ENCODE data around the gene ST6GALNAC5.

ST6GALNAC5 gene

DNA sequence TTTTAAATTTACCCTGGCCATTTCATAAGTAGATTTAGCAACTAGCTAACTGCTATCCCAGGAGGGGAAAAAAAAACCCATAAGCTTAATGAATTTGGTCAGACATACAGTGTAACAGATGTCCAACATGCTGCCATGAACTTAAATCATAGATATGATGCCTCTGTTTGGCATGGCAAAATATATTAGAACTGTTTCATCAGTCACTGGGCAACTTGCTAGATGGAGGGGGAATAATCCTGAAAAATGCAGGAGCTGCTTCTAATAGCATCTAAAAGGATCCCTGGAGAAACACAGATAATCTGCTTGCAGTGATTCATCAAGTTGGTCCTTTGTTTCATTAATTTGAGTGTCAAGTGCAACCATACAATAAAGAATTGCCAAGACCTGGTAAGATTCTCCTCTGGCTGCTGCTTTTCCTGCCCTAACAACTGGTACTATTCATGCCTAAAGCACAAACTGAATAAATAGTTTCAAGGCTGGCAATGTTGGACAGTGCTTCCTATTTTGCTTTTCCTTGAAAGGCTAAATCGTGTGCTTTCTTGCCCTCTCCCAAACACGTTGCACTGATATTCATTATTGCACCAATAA, 1.5 kb upstream of the ST6GALNAC5 start:
- DNase-seq (ENCODE audit: low read depth), result no peak
- no peak for TF ChIP-seq MYC (IDR thresholded peaks at IDR 0.05; ENCODE audit: low read depth, low read length)
- no peak for TF ChIP-seq CTCF (IDR thresholded peaks at IDR 0.05; ENCODE audit: low read depth, low read length)
- TF ChIP-seq POLR2A (IDR thresholded peaks at IDR 0.05; ENCODE audit: extremely low read depth, insufficient read length), result no peak
- no peak for TF ChIP-seq MAX (IDR thresholded peaks at IDR 0.05; ENCODE audit: low read depth, low read length)
- H3K4me3 ChIP-seq (ENCODE audit: low read depth, low read length), result no peak overlapping the region

DNA sequence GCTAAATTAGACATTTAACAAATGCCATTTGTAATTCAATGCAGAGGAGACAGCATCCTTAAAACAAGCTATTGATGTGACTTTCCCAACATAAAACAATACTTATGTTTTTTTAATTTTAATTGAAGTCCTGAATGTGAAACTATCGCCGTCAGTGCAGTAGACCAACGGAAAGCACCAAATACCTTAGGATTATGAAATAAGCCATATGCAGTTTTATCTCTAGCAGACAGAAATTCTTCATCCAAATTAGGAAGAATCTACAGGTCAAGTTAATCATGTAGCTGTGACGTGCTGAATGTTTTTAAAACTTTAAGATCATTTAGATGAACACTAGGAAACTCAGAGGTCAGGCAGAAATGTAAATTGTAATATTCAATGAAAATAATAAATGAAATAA, 714 bp upstream of the ST6GALNAC5 start:
- TF ChIP-seq POLR2A (IDR thresholded peaks at IDR 0.05; ENCODE audit: extremely low read depth, insufficient read length) (no peak), MAX (IDR thresholded peaks at IDR 0.05; ENCODE audit: low read depth, low read length) (no peak), CTCF (IDR thresholded peaks at IDR 0.05; ENCODE audit: low read depth, low read length) (no peak), MYC (IDR thresholded peaks at IDR 0.05; ENCODE audit: low read depth, low read length) (no peak)
- DNase-seq (ENCODE audit: low read depth), result no peak
- H3K4me3 ChIP-seq (ENCODE audit: low read depth, low read length), result no peak overlapping the region

DNA sequence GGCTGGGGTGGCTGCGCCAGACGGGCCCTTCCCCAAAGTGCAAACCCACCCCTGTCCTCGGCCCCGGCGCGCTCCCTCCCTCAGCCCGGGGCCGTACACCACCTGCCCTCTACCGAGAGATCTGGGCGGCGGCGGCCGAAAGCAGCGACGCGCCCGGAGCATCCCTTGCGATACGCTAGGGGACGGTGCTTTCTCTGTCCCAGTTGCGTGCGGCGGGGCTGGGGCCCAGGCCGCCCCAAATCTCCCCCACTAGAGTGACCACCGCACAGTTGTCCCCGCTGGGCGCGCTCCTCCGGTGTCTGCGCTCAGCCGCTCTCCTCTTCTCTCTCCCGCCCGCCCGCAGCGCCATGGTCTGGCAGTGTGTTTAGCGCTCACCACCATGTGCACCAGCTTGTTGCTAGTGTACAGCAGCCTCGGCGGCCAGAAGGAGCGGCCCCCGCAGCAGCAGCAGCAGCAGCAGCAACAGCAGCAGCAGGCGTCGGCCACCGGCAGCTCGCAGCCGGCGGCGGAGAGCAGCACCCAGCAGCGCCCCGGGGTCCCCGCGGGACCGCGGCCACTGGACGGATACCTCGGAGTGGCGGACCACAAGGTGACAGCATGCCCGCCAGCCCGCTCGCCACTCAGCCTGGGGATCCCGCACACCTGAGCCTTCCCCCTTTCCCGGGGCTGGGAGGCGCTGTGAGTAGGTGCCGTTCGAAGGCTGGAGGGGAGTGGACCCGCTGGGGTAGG, 1.0 kb downstream of the ST6GALNAC5 start:
- DNase-seq (ENCODE audit: low read depth), result no peak
- TF ChIP-seq CTCF (IDR thresholded peaks at IDR 0.05; ENCODE audit: low read depth, low read length) (no peak), MAX (IDR thresholded peaks at IDR 0.05; ENCODE audit: low read depth, low read length) (no peak), MYC (IDR thresholded peaks at IDR 0.05; ENCODE audit: low read depth, low read length) (no peak), POLR2A (IDR thresholded peaks at IDR 0.05; ENCODE audit: extremely low read depth, insufficient read length) (no peak)
- no peak overlapping the region for H3K4me3 ChIP-seq (ENCODE audit: low read depth, low read length)

GRCh38 chr1:76868916-76869315, 1.6 kb downstream of the ST6GALNAC5 start:
- TF ChIP-seq MAX (IDR thresholded peaks at IDR 0.05; ENCODE audit: low read depth, low read length), result no peak
- TF ChIP-seq POLR2A (IDR thresholded peaks at IDR 0.05; ENCODE audit: extremely low read depth, insufficient read length), result no peak
- no peak for TF ChIP-seq MYC (IDR thresholded peaks at IDR 0.05; ENCODE audit: low read depth, low read length)
- TF ChIP-seq CTCF (IDR thresholded peaks at IDR 0.05; ENCODE audit: low read depth, low read length), result no peak
- no peak overlapping the region for H3K4me3 ChIP-seq (ENCODE audit: low read depth, low read length)

GRCh38 chr1:76870037-76870436, 2.8 kb downstream of the ST6GALNAC5 start:
- TF ChIP-seq MYC (IDR thresholded peaks at IDR 0.05; ENCODE audit: low read depth, low read length) (no peak), CTCF (IDR thresholded peaks at IDR 0.05; ENCODE audit: low read depth, low read length) (no peak), POLR2A (IDR thresholded peaks at IDR 0.05; ENCODE audit: extremely low read depth, insufficient read length) (no peak), MAX (IDR thresholded peaks at IDR 0.05; ENCODE audit: low read depth, low read length) (no peak)
- DNase-seq (ENCODE audit: low read depth), result no peak
- H3K4me3 ChIP-seq (ENCODE audit: low read depth, low read length), result no peak overlapping the region

More at GRCh38 chr1:76868916-76869315, 1.6 kb downstream of the ST6GALNAC5 start:
- DNase-seq (ENCODE audit: low read depth), result no peak
